ENCODE data around the gene SYNDIG1.

Gene SYNDIG1

GRCh38 chr20:24449026-24449720 lies 20.3 kb upstream of the SYNDIG1 start:
- no peak for DNase-seq

GRCh38 chr20:24450177-24450576 lies 19.3 kb upstream of the SYNDIG1 start:
- no peak for DNase-seq

GRCh38 chr20:24450624-24451376 lies 18.6 kb upstream of the SYNDIG1 start:
- no peak for DNase-seq

GRCh38 chr20:24451428-24451827 lies 18.0 kb upstream of the SYNDIG1 start:
- DNase-seq = no peak

- no peak for DNase-seq
Observed at GRCh38 chr20:24452016-24452415, 17.4 kb upstream of the SYNDIG1 start.

GRCh38 chr20:24452498-24453127 lies 16.8 kb upstream of the SYNDIG1 start:
- no peak for DNase-seq

GRCh38 chr20:24453869-24454268 lies 15.6 kb upstream of the SYNDIG1 start:
- DNase-seq = no peak

GRCh38 chr20:24455081-24455480 lies 14.3 kb upstream of the SYNDIG1 start:
- DNase-seq = no peak

- DNase-seq = no peak
Observed at GRCh38 chr20:24456398-24456781, 13.0 kb upstream of the SYNDIG1 start.

- DNase-seq = no peak
Observed at GRCh38 chr20:24458436-24458835, 11.0 kb upstream of the SYNDIG1 start.

GRCh38 chr20:24459733-24460132 lies 9.7 kb upstream of the SYNDIG1 start:
- DNase-seq = no peak

GRCh38 chr20:24460712-24461111 lies 8.7 kb upstream of the SYNDIG1 start:
- DNase-seq = no peak

- DNase-seq = no peak
Observed at GRCh38 chr20:24461848-24462247, 7.6 kb upstream of the SYNDIG1 start.

- DNase-seq = no peak
Observed at GRCh38 chr20:24462460-24463010, 6.9 kb upstream of the SYNDIG1 start.

GRCh38 chr20:24465159-24465558 lies 4.3 kb upstream of the SYNDIG1 start:
- DNase-seq = no peak

GRCh38 chr20:24465730-24466129 lies 3.7 kb upstream of the SYNDIG1 start:
- no peak for DNase-seq

- no peak for DNase-seq
Observed at GRCh38 chr20:24468401-24469115, 871 bp upstream of the SYNDIG1 start.

- no peak for DNase-seq
Observed at GRCh38 chr20:24469894-24470745, 691 bp downstream of the SYNDIG1 start.

- no peak for DNase-seq
Observed at GRCh38 chr20:24470746-24471582, 1.5 kb downstream of the SYNDIG1 start.

GRCh38 chr20:24472426-24472825 lies 3.0 kb downstream of the SYNDIG1 start:
- no peak for DNase-seq

Measured in SHP77 (cell line).